ENCODE results near the gene SEPTIN12.

The SEPTIN12 gene

DNA sequence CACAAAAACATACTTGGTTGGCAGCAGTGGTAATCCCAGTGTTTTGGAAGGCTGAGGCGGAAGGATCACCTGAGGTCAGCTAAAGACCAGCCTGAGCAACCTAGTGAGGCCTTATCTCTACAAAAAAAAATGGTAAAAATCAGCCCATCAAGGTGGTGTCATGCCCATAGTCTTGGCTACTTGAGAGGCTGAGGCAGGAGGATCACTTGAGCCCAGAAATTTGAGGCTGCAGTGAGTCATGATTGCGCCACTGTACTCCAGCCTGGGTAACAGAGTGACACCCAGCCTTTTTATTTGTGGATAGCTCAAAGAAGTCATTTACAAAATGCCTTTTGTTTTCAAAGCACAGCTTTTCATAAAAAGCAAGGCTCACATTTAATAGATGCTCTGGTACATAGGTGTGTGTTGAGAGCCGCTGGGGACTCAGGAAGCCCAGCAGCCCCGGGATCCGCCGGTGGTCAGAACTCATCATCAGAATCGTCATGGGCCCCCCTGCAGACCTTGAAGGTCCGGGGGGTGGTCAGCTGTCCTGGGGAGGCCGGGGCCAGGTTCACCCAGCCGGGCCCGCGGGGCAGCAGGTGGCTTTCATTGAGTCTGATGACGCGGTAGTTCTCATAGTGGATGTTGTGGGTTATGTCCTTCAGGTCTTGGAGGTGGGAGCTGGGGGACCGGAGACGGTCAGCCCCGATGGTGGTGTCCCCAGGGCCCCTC, 10.7 kb downstream of the SEPTIN12 start:
- no peak for DNase-seq
- Histone ChIP-seq H3K27ac (no peak overlapping the region), H3K4me3 (ENCODE audit: low read depth, low read length) (no peak overlapping the region), H3K27me3 (ENCODE audit: insufficient read depth, low read depth, severe bottlenecking) (no peaks in the 10 kb centered on the region), H3K9me3 (ENCODE audit: severe bottlenecking) (peaks cover 6% of the 10 kb centered on the region), H3K36me3 (no peaks in the 10 kb centered on the region)
- TF ChIP-seq, protein P1, sequence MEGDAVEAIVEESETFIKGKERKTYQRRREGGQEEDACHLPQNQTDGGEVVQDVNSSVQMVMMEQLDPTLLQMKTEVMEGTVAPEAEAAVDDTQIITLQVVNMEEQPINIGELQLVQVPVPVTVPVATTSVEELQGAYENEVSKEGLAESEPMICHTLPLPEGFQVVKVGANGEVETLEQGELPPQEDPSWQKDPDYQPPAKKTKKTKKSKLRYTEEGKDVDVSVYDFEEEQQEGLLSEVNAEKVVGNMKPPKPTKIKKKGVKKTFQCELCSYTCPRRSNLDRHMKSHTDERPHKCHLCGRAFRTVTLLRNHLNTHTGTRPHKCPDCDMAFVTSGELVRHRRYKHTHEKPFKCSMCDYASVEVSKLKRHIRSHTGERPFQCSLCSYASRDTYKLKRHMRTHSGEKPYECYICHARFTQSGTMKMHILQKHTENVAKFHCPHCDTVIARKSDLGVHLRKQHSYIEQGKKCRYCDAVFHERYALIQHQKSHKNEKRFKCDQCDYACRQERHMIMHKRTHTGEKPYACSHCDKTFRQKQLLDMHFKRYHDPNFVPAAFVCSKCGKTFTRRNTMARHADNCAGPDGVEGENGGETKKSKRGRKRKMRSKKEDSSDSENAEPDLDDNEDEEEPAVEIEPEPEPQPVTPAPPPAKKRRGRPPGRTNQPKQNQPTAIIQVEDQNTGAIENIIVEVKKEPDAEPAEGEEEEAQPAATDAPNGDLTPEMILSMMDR (IDR thresholded peaks at IDR 0.05; ENCODE audit: low read depth, low read length), result no peak

DNA sequence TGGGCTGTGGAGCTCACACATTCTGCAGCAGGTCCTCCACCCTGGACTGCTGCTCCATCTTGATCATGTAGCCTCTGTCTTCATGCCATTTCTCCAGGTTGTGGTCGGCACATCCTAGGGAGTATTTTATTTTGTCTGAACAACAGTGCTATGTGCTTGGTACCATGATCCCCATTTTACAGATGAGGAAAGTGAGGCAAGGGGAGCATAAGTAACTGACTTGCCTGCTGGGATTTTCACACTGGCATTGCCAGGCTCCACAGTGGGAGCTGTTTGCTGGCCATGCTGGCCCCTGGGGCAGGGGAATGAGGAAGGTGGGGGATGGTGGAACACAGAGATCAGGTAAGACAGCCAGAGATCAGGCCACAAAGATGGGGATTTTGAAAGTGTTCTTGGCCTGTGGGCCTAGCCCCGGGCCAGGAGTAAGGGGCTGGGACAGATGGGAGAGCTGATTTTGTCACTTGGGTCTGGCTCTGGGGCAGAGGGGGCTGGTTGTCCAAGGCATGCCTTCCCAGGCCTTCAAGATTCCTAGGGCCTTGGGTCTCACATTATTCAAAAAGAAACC, 11.9 kb downstream of the SEPTIN12 start:
- H3K4me3 ChIP-seq (ENCODE audit: low read depth, low read length), result no peak overlapping the region
- peaks cover 6% of the 10 kb centered on the region for H3K9me3 ChIP-seq (ENCODE audit: severe bottlenecking)
- no peak for DNase-seq
- H3K27ac ChIP-seq, result no peak overlapping the region
- H3K27me3 ChIP-seq (ENCODE audit: insufficient read depth, low read depth, severe bottlenecking), result no peaks in the 10 kb centered on the region
- no peaks in the 10 kb centered on the region for H3K36me3 ChIP-seq
- TF ChIP-seq, protein P1 (IDR thresholded peaks at IDR 0.05; ENCODE audit: low read depth, low read length), result no peak

DNA sequence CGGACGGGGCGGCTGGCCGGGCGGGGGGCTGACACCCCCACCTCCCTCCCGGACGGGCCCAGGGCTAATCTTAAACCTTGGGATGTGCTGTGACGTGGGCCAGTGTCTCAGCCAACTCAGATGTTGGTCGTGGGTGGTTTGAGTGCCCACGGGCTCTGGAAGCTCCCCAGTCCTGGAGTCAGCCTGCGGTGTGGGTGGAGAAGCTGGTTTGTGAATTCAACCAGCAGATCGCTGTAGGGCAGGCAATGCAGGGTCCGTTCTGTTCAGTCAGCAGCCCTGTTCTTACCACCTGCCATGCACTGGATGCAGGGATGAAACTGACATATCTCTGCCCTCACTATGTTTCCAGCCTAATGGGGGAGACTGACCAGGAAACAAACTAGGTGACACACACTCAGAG, 13.1 kb downstream of the SEPTIN12 start:
- peaks cover 6% of the 10 kb centered on the region for H3K9me3 ChIP-seq (ENCODE audit: severe bottlenecking)
- H3K4me3 ChIP-seq (ENCODE audit: low read depth, low read length), result no peak overlapping the region
- no peaks in the 10 kb centered on the region for H3K36me3 ChIP-seq
- peak overlapping the region; percentile 82 for H3K27ac ChIP-seq
- TF ChIP-seq, protein P1 (IDR thresholded peaks at IDR 0.05; ENCODE audit: low read depth, low read length), result no peak
- H3K27me3 ChIP-seq (ENCODE audit: insufficient read depth, low read depth, severe bottlenecking), result no peaks in the 10 kb centered on the region
- DNase-seq, result no peak

DNA sequence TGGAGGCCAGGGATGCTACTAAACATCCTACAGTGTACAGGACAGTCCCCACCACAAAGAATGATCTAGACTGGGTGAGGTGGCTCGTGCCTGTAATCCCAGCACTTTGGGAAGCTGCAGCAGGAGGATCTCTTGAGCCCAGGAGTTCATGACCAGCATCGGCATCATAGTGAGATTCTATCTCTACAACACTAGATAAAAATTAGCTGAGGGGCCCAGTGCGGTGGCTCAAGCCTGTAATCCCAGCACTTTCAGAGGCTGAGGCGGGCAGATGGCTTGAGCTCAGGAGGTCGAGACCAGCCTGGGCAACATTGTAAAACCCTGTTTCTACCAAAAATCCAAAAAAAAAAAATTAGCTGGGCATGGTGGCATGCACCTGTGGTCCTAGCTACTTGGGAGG, 15.8 kb downstream of the SEPTIN12 start:
- Histone ChIP-seq H3K36me3 (no peaks in the 10 kb centered on the region), H3K27me3 (ENCODE audit: insufficient read depth, low read depth, severe bottlenecking) (no peaks in the 10 kb centered on the region), H3K9me3 (ENCODE audit: severe bottlenecking) (peaks cover 6% of the 10 kb centered on the region), H3K4me3 (ENCODE audit: low read depth, low read length) (no peak overlapping the region), H3K27ac (peak overlapping the region; percentile 66)
- DNase-seq, result peak; percentile 54
- TF ChIP-seq, protein P1 (IDR thresholded peaks at IDR 0.05; ENCODE audit: low read depth, low read length), result no peak

DNA sequence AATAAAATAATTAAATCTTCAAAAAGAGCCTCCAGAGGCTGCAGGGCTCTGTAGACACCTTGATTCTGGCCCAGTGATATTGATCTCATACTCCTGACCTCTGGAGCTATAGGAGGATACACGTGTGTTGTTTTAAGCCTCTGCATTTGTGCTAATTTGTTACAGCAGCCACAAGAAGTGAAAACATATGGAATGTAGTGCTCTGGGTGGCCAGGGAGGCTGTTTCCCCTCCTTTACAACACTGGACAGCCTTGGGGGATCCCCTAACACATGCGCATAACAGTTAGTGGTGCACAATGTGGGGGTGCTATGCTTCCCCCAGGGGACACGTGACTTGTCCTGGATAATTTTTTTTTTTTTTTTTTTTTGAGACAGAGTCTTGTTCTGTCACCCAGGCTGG, 16.5 kb downstream of the SEPTIN12 start:
- peaks cover 6% of the 10 kb centered on the region for H3K9me3 ChIP-seq (ENCODE audit: severe bottlenecking)
- no peak overlapping the region for H3K4me3 ChIP-seq (ENCODE audit: low read depth, low read length)
- TF ChIP-seq, protein P1 (IDR thresholded peaks at IDR 0.05; ENCODE audit: low read depth, low read length), result no peak
- DNase-seq, result no peak
- no peaks in the 10 kb centered on the region for H3K27me3 ChIP-seq (ENCODE audit: insufficient read depth, low read depth, severe bottlenecking)
- H3K36me3 ChIP-seq, result no peaks in the 10 kb centered on the region
- H3K27ac ChIP-seq, result peak overlapping the region; percentile 66

DNA sequence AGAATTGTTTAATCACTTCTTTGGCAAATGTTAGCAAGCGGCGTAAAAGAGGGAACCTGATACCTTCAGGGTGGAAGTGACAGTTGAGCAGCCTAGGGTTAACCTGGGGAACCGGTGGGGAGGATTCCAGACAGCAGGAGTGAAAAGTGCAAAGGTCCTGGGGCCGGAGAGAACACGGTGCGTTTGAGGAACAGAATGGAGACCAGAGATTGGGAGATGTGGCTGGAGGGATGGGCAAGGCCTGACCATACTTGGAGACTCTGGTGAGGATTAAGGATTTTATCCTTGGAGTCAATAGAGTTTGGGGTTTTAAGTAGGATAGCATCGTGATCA, 18.9 kb downstream of the SEPTIN12 start:
- no peaks in the 10 kb centered on the region for H3K9me3 ChIP-seq (ENCODE audit: severe bottlenecking)
- no peaks in the 10 kb centered on the region for H3K27me3 ChIP-seq (ENCODE audit: insufficient read depth, low read depth, severe bottlenecking)
- TF ChIP-seq, protein P1 (IDR thresholded peaks at IDR 0.05; ENCODE audit: low read depth, low read length), result no peak
- peak; percentile 46 for DNase-seq
- H3K27ac ChIP-seq, result no peak overlapping the region
- H3K36me3 ChIP-seq, result peaks cover 11% of the 10 kb centered on the region
- no peak overlapping the region for H3K4me3 ChIP-seq (ENCODE audit: low read depth, low read length)

All from WERI-Rb-1 (cell line).